SHP77 (cell line): ENCODE results near the gene CNDP1.
"Not testable (repeated sequence)": the region's sequence is repeated elsewhere in the genome, so short reads cannot be mapped to it uniquely, and the experiment has no call there.

ENCODE experiments used
- DNase-seq, 2 experiments: peaks; one replicate each; lab custom pipeline; 2025; lab: John Stamatoyannopoulos, UW

The CNDP1 gene

GRCh38 chr18:74546007-74546406 lies 11.7 kb downstream of the CNDP1 start:
- DNase-seq = no peak

DNA sequence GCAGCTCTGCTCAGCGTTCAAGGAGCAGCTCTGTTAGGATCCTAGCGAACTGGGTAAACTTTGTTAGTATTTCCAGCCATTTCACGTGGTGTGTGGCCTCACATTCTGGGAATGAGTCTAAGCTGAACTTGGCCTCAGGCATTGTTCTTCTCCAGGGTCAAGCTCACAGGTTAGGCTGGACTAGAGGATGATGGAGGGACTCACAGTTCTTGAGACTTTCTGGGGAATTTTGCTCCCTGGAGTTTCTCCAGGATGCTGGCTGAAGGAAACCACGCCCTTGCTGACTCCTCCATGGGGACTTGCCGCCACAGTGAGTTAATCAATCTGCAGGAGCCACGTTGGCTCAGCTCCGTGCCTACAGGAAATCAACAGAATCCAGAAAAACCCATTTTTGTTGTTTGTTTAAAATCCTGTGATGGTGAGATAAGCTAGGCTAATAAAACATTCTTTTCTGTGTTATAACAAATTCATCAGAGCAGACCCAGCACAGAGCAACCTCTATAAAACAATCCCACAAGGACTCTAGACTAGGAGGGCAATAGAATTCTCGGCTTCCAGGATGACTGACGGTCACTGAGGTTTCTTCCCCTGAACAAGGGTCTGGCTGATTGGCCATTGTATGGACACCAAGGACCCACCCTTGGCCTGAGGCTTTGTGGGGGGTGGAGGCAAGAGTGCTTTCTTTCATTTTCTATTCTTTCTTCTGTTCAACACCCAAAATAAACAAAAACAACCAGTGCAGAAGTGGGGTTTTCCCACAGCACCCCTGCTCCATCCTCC lies 12.6 kb downstream of the CNDP1 start:
- DNase-seq = no peak

DNA sequence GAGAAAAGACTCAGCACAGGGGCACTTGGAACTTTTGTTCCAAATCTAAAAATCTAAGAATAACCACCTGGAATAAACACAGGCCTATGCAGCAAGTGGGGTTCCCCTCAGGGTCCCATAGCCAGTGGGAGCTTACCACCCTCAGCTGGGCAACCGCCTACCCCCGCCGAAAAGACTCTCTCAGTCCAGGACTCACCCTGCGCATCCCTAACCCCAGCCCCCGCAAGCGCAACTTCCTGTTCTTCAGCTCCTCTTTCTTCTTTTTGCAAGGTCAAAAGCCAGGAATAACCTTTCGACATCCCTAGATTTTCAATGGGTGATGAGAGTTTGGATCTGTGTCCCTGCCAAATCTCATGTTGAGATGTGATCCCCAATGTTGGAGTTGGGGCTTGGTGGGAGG lies 13.6 kb downstream of the CNDP1 start:
- DNase-seq = no peak

- no peak for DNase-seq
These were observed 15.3 kb downstream of the CNDP1 start for GRCh38 chr18:74549591-74550104.

- DNase-seq = no peak
These were observed 16.6 kb downstream of the CNDP1 start for GRCh38 chr18:74550886-74551285.

- DNase-seq = no peak
These were observed 17.2 kb downstream of the CNDP1 start for GRCh38 chr18:74551452-74551851.

- DNase-seq = peak; percentile 82 to 83
These were observed 17.7 kb downstream of the CNDP1 start for GRCh38 chr18:74551936-74552555.

DNA sequence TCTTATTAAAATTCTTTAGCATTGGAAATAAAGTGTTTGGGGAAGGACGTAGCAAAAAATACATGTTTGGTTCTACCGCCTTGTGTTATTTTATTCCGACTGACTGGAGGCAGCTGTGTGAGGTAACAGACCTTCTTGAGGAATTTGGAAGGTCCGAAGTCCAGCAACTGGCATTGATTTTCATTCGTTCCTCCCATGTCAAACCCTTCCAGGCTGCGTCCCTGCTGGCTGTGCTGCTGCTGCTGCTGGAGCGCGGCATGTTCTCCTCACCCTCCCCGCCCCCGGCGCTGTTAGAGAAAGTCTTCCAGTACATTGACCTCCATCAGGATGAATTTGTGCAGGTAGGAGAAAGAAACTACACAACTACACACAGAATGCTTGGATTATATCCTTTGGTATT lies 21.8 kb downstream of the CNDP1 start:
- no peak for DNase-seq

DNA sequence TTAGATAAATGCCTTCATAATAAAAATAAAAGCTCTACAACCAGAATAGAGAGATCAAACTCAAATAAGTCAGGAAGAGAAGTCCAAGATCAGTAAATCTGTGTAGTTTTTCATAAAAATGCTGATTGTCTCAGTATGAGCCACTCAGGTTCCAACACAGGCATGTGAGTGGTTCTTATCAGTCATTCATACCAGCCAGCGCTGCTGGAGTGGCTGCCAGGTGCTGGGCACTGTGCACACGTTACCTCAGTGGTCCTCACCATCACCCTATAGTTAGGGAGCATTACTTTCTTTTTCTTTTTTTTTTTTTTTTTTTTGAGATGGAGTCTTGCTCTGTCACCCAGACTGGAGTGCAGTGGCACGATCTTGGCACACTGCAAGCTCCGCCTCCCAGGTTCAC lies 23.8 kb downstream of the CNDP1 start:
- DNase-seq = no peak

DNA sequence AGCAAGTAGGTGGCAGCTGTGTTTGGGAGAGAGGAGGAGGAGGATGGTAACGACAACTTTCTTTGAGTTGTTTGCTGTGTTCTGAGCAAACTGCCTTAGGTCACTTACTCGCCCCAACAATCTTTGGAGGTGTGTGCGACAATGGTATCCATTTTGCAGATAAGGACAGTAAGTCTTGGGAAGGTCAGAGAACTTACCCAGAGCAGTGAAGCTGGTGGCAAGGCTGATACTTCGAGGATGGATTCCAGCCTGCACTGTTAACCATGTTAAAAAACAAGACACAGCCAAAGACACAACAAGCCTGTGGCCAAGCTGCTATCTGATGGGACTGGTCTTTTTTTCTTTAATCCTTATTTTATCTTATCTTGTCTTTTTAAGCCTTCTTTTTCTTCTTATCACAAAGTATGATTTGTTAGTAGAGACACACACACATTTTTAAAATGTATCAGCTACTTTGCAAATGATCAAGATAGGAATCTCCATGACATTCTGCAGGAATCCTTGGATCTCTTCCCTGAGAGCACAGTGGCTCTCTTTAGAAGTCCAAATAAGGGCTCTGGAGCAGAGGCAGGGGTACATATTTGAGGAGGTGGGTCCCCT lies 27.9 kb downstream of the CNDP1 start:
- DNase-seq = no peak

GRCh38 chr18:74562775-74563174 lies 28.5 kb downstream of the CNDP1 start:
- no peak for DNase-seq

DNA sequence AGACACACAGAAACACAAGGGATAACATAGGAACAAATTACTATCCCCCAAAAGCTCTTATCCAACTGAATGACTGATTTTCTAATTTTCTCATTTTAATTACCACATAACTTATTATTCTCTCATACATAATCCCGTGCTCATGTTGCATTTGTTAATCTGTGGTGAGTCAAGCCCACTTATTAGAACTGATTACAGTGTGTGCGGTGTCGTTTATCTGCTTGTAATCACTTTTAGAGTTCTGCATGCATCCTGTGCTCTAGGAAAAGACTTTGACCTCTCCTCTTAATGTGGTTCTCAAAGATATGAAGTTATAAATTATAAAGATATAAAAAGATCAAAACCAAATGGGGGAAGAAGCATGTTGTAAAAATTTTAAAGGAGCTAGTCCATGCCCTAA lies 29.7 kb downstream of the CNDP1 start:
- DNase-seq = no peak

DNA sequence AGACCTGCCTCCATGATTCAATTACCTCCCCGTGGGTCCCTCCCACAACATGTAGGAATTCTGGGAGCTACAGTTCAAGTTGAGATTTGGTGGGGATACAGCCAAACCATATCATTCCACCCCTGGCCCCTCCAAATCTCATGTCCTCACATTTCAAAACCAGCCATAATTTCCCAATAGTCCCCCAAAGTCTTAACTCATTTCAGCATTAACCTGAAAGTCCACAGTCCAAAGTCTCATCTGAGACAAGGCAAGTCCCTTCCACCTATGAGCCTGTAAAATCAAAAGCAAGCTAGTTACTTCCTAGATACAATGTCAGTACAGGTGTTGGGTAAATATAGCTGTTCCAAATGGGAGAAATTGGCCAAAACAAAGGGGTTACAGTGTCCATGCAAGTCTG lies 30.9 kb downstream of the CNDP1 start:
- not testable (repeated sequence) for DNase-seq

DNA sequence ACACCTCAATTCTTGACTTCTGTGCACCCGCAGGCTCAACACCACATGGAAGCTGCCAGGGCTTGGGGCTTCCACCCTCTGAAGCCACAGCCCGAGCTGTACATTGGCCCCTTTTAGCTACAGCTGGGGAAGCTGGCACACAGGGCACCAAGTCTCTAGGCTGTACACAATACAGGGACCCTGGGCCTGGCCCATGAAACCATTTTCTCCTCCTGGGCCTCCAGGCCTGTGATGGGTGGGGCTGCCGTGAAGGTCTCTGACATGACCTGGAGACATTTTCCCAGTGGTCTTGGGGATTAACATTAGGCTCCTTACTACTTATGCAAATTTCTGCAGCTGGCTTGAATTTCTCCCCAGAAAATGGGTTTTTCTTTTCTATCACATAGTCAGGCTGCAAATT lies 31.7 kb downstream of the CNDP1 start:
- DNase-seq = not testable (repeated sequence)

GRCh38 chr18:74567822-74568221 lies 33.5 kb downstream of the CNDP1 start:
- no peak for DNase-seq

DNA sequence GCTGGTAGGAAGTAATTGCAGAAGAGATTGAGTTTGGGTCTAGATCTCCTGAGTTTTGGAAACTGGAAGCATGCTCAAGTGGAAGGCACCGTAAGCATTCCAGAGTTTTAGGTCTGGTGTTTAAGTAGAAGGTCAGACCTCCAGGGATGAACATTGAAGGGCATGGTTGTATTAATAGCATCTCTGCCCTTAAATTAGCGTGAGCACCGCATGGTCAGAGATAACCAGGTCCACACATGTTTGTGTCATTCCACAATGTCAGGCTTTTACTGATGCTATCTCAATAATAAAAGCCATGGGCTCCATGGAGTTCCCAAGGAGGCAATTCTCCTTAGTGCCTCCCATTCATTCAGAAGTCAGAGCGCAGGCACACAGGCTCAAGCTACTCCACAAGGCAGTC lies 35.1 kb downstream of the CNDP1 start:
- no peak for DNase-seq

DNA sequence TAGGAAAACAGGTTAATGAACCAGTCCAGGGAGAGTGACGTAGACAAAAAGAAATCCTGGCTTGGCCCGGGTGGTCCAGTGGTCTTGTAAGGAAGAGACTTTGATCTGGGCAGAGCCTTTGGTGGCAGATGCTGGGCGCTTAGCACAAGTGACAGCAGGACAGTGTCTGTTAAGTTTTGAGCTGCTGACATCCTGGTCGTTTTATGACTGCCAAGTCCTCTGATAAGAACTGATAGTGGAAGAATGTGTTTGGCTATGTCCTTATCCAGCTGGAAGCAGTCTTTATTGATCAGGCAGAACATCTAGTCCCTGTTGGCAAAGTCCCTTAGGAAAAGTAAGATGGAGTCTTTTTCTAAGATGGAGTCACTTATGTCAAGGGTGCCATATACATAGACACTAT lies 36.0 kb downstream of the CNDP1 start:
- no peak for DNase-seq

GRCh38 chr18:74571895-74572680 lies 37.8 kb downstream of the CNDP1 start:
- DNase-seq = no peak

GRCh38 chr18:74573053-74573452 lies 38.8 kb downstream of the CNDP1 start:
- DNase-seq = no peak

DNA sequence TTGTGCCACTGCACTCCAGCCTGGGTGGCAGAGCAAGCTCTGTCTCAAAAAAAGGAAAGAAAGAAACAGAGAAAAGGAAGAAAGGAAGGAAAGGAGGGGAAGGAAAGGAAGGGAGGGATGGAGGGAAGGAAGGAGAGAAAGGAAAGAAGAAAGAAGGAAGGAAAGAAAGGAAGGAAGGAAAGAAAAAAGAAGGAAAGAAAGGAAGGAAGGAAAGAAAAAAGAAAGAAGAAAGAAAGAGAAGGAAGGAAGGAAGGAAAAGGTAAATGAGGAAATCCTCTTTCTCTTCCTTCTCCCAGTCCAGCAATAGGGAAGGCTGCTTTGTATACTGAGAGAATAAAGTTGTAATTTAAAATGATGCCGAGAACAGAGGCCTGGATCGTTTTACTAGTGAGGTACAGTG lies 40.6 kb downstream of the CNDP1 start:
- DNase-seq = no peak

DNA sequence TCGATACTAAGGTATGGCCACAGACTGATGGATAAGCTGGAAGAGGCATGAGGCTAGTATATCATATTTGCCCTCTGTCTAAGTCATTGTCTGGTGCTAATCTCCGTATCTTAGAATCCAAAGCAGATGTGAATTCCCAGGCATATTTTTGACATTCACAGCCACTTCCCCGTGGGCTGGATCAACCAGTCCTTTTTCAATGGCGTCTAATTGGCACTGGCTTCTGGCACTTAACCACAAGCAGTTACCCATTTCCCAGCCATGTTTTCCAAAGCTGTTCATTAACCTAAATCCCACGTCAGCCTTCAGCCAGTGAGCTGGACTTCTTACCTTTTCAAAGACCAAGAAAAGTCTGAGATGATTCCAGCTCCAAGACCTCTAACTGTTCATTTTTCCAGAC lies 42.7 kb downstream of the CNDP1 start:
- DNase-seq = no peak

- no peak for DNase-seq
These were observed 45.3 kb downstream of the CNDP1 start for GRCh38 chr18:74579496-74580065.
